ENCODE measurements around the gene IL26.
"Not testable (repeated sequence)": the region's sequence is repeated elsewhere in the genome, so short reads cannot be mapped to it uniquely, and the experiment has no call there.

The IL26 gene

DNA sequence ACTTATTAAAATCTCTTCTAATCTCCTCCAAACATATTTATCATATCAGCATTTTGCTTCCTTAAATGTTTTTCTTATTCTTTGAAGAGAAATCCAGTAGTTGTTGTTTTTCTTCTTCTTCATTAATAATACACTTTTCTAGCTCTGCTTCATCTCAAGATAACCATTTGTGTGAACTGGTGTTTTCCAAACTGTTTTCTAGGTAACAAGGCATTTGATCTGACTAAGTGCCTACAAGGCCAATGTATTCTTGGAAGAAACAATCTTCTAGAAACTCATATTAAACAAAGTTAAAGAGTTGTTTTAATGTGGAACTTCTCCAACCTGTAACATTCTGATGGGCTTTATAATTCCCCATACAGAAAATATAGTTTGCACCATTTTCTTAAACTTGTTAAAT is 35.3 kb downstream of the IL26 start:
- DNase-seq = no peak

DNA sequence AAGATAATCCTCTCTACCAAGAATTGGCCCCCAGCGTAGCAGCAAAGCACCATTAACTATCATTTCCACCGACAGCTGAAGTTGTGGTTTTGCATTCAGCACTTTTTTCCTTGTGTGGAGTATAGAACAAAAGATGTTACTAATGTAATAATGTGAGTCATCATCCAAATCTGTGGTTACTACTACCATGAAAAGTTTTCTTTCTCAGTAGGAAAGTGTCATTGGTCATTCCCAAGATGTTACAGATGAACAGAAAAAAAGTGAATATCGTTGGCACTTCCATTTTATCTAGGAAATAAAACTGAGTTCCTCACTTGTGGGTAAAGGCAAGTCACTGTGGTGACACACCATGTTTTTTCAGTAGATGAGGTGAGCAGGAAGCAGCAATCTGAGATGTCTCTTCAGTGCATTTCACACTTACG is 35.8 kb downstream of the IL26 start:
- no peak for DNase-seq

DNA sequence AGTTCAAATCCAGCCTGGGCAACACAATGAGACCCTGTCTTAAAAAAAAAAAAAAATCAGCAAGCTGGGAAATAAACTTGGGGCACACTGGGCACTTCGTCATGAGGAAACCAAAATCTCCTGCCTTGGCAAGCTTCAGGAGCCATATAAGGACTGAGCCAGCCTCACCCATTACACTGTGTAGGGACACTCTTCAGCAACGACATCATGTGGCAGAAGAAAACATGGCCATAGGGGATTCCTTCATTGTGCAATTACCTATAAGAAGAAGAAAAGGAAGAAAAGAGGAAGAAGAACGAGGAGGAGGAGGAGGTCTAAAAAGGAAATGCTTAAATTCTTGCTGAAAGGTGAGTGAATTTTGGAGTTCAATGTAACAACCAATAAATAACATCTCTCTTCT is 40.0 kb downstream of the IL26 start:
- no peak for DNase-seq

DNA sequence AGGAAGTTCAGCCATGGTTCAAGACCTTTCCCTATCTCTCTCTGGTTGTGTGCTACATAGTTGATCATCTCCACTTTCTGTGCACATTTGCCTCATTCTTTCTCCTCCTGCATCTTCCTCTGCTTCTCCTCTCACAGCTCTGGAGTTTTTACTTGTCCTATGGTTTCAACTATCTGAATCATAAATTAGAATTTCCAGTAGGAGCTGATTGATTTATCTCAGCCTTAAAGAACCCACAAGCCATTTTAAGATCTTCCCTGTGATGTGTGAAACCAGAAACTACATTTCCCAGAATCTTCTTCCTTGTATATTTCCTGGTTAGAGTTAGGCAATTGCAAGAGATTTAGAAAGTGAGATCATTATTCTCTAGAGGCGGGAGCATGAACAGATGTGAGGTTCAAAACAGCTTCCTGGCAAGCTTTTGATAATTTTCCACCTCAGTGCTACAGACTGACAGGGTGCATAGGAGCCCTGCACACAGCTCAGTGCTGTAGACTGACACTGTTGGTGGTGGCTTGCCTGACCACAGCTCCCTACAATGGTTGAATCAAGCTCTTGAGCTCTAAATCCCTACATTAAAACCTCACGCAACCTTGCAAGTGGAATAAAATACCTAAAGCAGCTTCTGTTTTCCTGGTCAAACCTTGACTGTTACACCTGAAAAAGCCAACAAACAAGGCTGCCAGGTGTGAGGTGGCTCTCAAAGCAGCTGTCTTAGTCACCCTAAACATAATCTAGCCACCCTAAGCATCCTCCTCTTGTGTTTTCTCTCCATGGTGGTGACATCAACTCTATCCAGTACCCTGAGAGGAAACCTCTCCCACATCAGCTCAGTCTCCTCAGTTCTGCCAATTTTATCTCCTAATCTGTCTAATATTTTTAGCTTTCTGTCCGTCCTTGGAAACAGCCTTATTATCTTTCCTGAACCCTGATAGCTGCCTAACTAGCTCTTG is 44.5 kb downstream of the IL26 start:
- peak; percentile 51 to 55 for DNase-seq

DNA sequence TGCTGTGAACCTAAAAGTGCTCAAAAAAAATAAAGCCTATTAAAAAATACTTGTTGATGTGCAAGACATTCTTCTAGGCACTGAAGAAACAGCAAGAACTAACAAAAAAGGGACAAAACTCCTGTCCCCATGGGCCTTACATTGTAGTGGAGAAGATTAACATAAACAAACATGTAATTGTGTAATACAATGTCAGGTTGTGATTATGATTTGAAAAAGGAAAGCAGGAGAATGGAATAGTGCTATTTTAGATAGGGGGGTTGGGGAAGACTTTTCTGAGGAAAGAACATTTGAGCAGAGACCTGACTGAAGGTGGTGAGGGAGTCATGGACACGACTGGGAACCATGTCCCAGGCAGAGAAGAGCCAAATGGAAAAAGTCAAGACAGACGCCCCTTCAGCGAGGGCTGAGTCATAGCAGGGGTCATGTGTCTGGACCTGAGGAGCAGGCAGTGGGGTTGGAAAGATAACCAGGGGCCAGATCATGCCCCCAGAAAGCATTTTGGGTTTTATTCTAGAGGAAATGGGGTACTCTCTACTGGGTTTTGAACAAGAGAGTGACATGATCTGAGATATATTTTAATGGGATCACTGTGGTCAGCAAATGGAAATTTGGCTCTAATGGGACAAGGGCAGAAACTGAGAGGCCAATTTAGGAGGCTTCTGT is 46.7 kb downstream of the IL26 start:
- DNase-seq = no peak

DNA sequence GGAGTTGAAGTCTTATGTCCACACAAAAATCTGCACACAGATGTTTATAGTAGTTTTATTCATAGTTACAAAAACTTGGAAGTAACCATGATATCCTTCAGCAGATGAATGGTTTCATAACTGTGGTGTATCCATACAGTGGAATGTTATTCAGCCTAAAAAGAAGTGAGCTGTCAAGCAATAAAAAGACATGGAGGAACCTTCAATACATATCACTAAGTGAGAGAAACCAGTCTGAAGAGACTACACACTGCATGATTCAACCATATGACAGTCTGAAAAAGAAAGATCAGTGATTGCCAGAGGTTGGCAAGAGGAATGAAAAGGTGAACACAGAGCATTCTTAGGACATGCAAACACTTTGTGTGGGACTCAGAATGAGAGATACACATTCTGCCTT is 47.4 kb downstream of the IL26 start:
- no peak for DNase-seq

DNA sequence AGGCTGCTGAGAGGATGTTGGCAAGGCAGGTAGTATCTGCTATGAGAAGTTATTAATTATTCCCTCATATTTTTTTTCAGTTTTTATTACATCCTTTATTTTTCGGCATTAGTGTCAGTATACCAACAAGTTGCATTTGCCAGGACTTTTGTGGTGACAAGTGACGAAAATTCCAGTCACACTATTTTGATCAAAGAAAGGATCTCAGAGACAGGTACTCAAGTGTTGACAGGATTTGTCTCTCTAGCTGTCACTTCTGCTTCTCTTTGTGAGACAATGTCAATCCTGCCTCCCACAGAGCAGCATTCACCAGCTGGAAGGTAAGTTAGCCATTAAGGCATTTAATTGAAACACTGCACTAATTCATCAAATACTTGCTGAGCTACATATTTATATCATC is 48.0 kb downstream of the IL26 start:
- DNase-seq = no peak

DNA sequence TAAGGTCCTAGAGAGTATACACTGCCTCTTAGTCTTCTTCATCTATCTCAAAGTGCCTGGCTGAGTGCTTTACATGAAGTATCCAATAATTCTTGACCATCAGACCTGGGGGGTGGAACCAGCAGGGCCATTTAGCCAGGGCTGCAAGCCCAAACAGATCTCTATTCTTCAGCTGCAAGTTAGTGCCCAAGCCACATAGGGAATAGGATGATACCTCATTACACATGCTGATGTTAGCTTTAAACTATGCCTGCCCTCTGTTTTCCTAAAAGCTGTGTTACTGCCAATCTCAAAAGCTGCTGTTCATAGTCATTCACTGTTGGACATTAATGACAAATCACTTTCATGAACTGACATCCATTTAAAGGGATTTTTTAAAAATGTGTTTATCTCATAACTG is 49.4 kb downstream of the IL26 start:
- no peak for DNase-seq

DNA sequence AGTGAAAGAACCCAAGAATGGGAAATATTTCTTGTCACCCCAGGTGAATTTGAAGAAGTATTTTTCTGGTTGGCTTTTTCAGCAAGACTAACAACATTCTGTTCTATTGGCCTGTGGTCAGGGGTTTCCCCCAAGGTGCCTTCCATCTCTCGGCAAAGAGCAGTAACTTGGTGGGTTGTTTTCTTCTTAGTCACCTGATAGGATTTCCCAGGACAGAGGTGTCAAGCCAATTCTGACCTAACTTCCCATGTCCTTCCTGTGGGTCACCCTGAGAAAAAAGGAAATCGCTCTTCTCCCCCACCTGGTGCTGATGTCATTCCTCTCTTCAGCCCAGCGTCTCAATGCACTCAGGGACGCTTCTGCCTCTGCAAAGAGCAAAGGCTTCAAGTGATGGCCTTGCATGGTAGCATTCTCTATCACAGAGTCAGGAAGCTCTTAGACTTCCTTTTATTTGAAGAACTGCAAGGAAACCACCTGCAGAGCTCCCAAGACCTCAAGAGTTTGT is 50.0 kb downstream of the IL26 start:
- DNase-seq = peak; percentile 59 to 69

DNA sequence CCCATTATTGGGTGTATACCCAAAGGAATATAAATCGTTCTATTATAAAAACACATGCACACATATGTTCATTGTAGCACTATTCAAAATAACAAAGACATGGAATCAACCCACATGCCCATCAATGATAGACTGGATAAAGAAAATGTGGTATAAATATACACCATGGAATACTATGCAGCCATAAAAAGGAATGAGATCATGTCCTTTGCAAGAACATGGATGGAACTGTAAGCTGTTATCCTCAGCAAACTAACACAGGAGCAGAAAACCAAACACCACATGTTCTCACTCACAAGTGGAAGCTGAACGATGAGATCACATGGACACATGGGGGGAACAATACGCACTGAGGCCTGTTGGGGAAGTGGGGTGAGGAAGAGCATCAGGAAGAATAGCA is 50.8 kb downstream of the IL26 start:
- DNase-seq = not testable (repeated sequence)

DNA sequence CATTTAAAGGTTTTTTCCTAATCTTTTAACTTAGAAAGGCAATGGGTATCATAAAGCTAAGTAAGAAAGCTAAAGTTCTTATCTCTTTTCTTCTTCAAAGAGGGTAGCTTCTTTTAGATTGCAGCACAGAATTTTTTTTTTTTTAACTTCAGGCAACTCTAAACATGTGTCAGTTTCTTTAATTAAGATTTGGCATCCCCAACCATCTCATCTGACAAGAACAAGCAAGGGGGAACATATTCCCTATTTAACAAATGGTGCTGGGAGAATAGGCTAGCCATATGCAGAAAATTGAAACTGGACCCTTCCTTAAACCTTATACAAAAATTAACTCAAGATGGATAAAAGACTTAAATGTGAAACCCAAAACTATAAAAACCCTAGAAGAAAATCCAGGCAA is 51.8 kb downstream of the IL26 start:
- DNase-seq = no peak

DNA sequence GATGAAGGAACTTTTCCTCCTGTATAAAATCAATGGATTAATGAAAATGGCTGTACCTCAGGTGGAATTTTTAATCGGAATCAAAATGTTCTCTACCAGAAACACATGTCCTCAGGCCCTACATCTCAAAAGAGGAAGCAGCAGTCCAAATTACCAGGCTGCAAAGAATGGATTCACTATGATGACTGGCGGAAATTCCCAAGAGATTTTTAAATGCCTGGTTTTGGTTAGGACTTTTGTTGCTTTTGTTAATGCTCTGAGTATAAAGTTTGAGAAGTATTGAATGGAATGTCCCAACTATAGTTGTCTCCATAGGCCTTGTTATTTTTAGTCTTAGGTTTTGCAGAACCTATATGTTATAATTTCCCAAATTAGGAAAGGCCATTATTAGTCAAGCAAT is 54.9 kb downstream of the IL26 start:
- DNase-seq = no peak

DNA sequence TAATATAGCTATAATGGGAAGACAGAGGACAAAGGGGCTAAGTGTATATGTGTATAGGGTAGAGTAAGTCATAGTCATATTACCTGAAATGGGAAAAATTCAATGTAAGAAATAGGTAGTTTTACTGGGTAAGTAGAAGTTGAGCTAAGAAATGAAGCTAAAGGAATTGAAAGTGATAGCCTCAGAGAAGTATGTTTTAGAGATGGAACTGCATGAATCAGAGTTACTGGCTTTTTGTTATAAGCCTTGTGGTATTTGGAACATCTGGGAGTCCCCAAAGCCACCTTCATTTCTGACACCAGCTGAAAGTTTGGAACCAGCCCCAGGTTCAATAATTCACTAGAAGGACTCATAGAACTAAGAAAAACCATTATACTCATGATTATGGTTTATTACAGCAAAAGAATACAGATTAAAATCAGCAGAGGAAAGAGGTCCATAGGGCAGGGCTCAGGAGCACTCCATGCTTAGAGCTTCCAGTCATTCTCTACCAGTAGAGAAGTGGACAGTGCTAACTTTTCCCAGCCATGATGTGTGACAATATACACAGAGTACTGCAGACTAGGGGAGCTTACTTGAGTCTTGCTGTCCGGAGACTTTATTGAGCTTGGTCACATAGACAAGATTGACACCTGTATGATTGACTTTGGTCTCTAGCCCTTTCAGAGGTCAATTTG is 56.3 kb downstream of the IL26 start:
- DNase-seq = no peak

DNA sequence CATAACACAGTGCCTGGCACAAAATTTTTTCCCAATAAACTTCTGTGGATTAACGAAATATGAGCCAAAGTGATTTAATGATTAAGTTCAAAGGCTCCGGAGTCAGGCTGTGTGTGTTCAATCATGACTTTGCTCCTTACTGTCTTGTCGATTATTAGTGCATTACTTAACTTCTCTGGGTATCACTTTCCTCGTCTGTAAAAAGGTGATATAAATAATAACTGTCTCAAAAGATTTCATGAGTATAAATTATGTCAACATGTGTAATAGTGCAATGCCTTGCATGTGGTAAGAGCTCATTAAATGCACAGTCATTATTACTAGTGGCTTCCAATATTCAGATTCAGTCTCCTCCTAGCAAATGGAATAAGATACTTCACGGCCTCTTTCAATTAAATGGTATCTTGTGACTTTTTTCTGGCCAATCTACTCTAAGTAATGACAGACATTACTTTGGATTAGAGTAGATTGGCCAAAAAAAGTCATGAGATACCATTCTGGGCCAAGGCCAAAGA is 59.2 kb downstream of the IL26 start:
- DNase-seq = no peak

DNA sequence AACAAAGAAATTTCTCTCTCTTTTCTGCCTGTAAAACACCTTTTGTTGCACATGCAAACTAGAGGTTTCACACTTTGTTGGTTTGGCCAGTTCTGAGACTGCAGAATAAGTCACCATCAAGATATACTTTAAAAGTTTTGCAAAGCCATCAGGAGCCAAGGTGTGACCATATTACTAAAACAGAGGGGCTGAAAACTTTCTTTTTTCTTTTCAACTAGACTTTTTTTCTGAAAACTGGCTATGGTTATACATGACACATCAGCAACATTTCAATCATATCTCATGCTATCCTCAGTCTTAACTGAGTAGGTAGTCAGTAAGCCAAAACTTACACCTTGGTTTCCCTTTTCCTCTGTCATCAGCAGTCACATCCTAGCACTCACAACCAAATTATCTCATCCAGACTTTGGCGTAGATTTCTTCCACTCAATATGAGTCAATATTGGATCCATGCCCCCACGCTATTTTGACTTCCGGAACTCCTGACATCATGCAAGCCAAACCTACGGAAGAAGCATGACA is 62.0 kb downstream of the IL26 start:
- no peak for DNase-seq

DNA sequence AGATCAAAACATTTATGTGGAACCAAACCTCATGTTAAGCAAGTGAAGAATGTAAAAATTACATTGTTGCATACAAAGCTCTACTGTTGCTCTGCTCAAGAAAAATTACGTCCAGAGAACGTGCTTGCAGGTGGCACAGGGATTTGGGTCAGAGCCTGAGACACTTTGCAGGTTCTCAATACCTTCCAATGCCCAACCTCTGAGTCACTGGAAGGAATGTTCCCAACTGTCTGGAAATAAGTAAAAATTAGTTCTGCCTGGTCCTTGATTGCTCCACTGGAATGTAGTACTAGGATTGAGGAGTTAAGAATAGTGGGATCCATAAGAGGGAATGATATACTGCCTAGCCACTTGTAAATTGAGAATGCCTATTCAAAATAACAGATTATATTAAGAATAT is 63.2 kb downstream of the IL26 start:
- no peak for DNase-seq

DNA sequence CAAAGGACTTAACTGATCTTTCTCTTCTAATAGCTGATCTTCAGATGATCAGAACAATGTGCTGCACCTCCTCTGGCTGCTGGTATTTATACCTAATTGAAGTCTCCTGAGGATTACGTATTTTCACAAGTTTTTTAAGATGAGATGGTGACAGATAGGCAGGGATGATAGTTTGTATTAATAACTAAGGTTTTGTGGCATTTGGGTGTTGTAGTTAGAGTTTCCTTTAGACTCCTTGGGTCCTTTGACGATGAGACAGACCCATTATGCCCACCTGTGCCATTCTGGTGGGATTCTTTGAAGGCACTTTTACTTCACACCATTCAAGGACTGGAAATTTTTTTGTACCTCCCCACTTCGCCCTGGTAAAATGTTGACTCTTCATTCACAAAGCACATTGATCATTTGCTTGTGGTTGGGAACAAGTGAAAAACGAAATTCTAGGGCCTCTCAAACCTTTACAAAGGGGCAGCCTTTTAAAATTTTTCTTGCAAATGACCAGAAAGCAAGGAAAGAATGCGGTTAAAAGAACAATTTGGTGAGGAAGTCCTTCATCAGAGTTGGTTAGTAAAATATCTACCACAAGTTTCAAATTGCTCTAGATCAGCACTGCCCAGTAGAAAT is 65.8 kb downstream of the IL26 start, which contains the start of gene IFNG:
IFNG (minus strand) TSS at position 60 of the 624 bp plus-strand sequence. CDS start 125 bp downstream, outside the sequence.
- DNase-seq = no peak

DNA sequence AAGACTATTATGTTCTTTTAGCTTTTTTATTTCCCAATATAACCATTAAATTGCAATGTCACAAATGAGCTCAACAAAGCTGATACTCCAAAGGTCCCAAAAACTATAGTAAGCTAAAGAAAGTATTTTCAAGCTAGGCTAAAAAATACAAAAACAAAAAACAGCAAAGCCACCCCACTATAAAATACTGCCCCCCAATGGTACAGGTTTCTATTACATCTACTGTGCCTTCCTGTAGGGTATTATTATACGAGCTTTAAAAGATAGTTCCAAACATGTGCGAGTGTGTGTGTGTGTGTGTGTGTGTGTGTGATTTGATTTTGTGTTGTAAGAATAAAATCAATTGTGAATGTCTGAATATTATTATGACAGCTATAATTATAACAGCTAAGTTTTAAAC is 67.2 kb downstream of the IL26 start:
- no peak for DNase-seq

DNA sequence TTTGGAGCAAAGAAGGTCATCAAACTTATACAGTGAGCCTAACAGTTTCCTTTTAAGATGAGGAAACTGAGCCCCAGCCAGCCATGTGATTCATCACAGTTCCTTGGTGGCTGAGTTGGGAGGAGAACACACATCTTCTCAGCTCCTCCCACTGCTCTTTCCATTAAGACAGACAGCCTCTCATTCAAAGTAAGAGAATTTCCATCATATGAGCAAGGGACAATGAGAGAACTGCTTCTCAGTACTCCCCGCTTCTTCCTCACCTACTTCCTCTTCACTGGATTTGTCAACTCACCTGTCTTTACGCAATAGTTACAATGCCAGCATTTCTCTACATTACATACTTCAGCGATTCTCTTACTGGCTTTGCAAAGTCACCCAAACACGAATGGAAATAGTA is 68.2 kb downstream of the IL26 start:
- no peak for DNase-seq

DNA sequence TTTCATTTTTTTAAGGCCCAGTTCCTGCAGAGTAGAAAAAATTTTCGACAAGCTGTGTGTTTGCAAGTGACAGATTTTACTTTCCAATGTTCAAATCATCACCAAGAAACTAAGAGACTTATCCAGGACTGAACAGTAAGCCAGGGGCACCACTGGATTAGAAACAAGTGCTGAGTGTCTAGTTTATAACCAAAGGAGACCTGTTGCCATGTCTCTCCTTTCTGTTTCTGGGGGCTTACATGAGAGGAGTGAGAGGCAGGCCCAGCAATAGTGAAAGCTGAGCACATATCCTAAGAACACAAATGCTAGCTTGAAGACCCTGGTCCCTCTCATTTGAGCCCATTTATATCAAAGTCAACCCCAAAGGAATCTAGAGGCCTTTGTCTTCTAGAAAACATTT is 69.0 kb downstream of the IL26 start:
- DNase-seq = no peak

DNA sequence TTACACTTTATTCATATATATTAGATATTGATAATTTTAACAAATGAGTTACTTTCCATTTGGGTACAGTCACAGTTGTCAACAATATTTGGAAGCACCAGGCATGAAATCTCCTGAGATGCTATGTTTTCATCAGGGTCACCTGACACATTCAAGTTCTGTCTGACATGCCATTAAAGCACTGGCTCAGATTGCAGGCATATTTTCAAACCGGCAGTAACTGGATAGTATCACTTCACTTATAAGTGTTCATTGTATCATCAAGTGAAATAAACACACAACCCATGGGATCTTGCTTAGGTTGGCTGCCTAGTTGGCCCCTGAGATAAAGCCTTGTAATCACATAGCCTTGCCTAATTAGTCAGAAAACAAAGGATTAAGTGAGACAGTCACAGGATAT is 70.8 kb downstream of the IL26 start:
- DNase-seq = no peak
